Thyroid gland (tissue), 4 donors: ENCODE data around the gene RPL4.

Source experiments
- CTCF ChIP-seq, 6 experiments: fragments of 200-600 bp in 3 of 6; fragments of 450-650 bp in 3 of 6; sonication (generic) in 3 of 6; IDR thresholded peaks; one replicate each; pipeline ENCODE4 v1.5.1; 2016 to 2019; ENCODE audit warnings: antibody characterized with exemption in 6 of 6, mild to moderate bottlenecking in 2 of 6, inconsistent platforms in 1 of 6, moderate library complexity in 1 of 6
- POLR2A ChIP-seq, 2 donors: fragments of 450-650 bp; IDR thresholded peaks; one replicate each; pipeline ENCODE4 v1.6.1; 2017; ENCODE audit warnings: antibody characterized with exemption in 2 of 2, mild to moderate bottlenecking in 2 of 2, moderate library complexity in 1 of 2

DNA sequence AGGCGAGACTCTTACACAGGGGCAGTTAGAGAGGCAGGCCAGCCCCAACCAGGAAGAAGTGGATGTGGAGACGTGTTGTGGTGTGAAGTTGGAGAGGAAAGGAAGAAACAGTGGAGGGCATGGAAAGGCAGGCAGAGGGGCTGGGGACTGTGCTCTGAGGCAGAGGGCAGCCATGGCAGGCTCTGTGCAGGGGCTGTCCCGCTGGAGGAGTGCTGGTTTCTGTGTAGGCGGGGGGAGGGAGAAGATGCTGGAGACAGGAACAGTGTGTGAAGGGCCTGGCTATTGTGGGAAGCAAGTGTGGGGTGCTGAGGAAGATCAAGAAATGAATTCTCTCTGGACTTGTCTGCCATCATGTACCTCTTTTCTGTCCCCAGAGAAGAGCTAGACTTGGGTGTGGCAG, 28.1 kb downstream of the RPL4 start:
- TF ChIP-seq POLR2A (IDR thresholded peaks at IDR 0.05) (no peak), CTCF (IDR thresholded peaks at IDR 0.05) (no peak)
